Measurements from ENCODE around the gene JAGN1. TPM values are rescaled to one million over a fixed set of nuclear protein-coding genes. Genes with fewer than 3 reads are reported as not detected.
"Not testable (repeated sequence)": the region's sequence is repeated elsewhere in the genome, so short reads cannot be mapped to it uniquely, and the experiment has no call there.

The JAGN1 gene
- total RNA-seq, 4 donors from 2014 or later: 18.9 to 37.5 (median 32.7) TPM

DNA sequence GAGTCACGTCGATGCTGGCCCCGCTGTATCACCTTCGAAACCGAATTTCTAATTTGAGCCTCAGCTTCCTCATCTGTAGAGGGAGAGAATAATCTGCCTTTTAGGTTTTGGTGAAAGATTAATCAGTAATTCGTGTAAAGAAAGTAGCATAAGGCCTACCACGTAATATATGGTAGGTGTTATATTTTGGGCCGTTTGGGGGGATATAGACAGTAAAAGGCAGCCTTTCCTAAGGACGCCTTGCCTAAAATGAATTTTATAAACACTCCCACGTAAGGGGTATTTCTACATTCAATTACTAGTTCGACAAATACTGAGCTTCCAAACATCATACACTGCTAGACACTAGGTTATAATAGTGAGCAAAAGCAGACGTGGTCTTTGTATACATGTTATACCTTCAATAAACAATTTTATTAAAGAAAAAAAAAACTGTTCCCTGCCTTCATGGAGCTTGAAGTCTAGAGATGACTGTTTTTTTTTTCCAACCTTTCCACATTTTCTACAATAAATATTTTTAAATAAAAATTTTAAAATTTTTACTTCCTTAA, 737 bp downstream of the JAGN1 start:
- H3K27ac ChIP-seq: peak overlapping the region; percentile 78 to 94 (median 90)
- intact Hi-C loops (cut with DNase I): no loop called here
- WGBS, 2 donors: 10 to 12% methylated on average over 12 of the region's 12 CpGs
- H3K9me3 ChIP-seq: no peaks in the 10 kb centered on the region
- H3K27me3 ChIP-seq: no peaks in the 10 kb centered on the region
- no peak for TF ChIP-seq POLR2A (IDR thresholded peaks at IDR 0.05)
- TF ChIP-seq, protein P1, sequence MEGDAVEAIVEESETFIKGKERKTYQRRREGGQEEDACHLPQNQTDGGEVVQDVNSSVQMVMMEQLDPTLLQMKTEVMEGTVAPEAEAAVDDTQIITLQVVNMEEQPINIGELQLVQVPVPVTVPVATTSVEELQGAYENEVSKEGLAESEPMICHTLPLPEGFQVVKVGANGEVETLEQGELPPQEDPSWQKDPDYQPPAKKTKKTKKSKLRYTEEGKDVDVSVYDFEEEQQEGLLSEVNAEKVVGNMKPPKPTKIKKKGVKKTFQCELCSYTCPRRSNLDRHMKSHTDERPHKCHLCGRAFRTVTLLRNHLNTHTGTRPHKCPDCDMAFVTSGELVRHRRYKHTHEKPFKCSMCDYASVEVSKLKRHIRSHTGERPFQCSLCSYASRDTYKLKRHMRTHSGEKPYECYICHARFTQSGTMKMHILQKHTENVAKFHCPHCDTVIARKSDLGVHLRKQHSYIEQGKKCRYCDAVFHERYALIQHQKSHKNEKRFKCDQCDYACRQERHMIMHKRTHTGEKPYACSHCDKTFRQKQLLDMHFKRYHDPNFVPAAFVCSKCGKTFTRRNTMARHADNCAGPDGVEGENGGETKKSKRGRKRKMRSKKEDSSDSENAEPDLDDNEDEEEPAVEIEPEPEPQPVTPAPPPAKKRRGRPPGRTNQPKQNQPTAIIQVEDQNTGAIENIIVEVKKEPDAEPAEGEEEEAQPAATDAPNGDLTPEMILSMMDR (IDR thresholded peaks at IDR 0.05): no peak
- H3K4me3 ChIP-seq (replicated peaks in 1 of 3): peak overlapping the region; percentile 85 to 97 (median 92)
- DNase-seq: no peak
- H3K36me3 ChIP-seq: peaks cover 7 to 13% of the 10 kb centered on the region in 2 donors
- peaks cover 11 to 14% of the 10 kb centered on the region in 2 donors for H3K4me1 ChIP-seq

DNA sequence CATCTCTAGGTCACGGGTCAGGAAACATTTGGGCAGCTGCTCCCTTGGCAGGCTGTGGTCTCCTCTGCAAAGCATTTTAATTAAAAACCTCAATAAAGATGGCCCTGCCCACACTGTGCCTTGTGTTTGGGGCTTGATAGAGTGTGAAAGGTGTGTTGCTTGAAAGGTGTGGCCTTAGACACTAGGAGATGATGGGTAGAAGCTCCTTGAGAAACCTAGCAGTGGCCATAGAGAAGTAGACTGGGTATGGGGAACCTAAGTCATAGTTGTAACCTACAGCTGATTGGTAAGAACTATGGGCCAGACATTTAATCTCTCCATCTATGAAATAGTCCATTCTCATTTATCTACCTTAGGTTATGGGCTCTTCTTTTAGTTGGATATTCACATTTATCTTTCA, 3.3 kb downstream of the JAGN1 start:
- no peaks in the 10 kb centered on the region for H3K9me3 ChIP-seq
- H3K36me3 ChIP-seq: peaks cover 7 to 13% of the 10 kb centered on the region in 2 donors
- H3K4me1 ChIP-seq: peaks cover 11 to 14% of the 10 kb centered on the region in 2 donors
- no peak overlapping the region for H3K27ac ChIP-seq
- 85 to 86% methylated on average over 1 of the region's 1 CpG for WGBS, 2 donors
- TF ChIP-seq, protein P1 (IDR thresholded peaks at IDR 0.05): no peak
- no peak for TF ChIP-seq POLR2A (IDR thresholded peaks at IDR 0.05)
- intact Hi-C loops (cut with DNase I): no loop called here
- DNase-seq: no peak
- H3K4me3 ChIP-seq (replicated peaks in 1 of 3): no peak overlapping the region
- no peaks in the 10 kb centered on the region for H3K27me3 ChIP-seq

DNA sequence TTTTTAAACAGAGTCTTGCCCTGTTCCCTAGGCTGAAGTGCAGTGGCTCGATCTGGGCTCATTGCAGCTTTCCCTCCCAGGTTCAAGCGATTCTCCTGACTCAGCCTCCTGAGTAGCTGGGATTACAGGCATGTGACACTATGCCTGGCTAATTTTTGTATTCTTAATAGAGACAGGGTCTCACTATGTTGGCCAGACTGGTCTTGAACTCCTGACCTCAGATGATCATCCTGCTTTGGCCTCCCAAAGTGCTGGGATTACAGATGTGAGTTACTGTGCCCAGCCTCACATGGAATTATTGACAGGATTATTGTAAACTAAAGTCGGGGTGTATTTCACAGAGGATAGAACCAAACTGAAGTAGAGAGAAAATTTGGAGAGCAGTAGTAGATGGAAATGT, 5.3 kb downstream of the JAGN1 start:
- H3K27me3 ChIP-seq; H3K4me3 ChIP-seq (replicated peaks in 1 of 3); DNase-seq; H3K9me3 ChIP-seq; H3K27ac ChIP-seq; intact Hi-C loops (cut with DNase I): not testable (repeated sequence)
- peaks cover 11% of the 10 kb centered on the region in 2 donors for H3K4me1 ChIP-seq
- 92 to 93% methylated on average over 3 of the region's 3 CpGs for WGBS, 2 donors
- peaks cover 7 to 13% of the 10 kb centered on the region in 2 donors for H3K36me3 ChIP-seq

DNA sequence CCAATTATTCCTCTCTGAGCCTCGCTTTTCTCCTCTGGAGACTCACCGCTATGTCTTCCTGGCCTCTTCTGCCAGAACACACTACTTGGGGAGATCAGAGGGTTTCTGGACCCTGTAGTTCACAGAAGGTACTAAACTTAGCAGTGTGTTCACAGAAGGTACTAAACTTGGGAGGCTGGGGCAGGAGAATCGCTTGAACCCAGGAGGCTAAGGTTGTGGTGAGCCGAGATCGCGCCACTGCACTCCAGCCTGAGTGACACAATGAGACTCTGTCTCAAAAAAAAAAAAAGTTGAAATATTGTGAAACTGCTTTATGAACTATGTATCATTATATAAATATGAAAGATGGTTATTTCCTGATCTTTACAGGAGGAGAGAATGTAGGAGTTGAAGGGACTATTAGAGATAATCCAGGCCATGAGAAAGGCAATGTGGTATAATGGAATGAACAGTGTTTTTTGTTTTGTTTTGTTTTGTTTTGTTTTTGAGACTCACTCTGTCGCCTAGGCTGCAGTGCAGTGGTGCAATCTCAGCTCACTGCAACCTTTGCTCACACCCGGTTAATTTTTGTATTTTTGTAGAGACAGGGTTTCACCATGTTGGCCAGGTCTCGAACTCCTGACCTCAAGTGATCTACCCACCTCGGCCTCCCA, 6.5 kb downstream of the JAGN1 start:
- H3K4me3 ChIP-seq (replicated peaks in 1 of 3); H3K4me1 ChIP-seq; H3K9me3 ChIP-seq; DNase-seq; intact Hi-C loops (cut with DNase I); H3K27me3 ChIP-seq; H3K27ac ChIP-seq: not testable (repeated sequence)
- peaks cover 7 to 13% of the 10 kb centered on the region in 2 donors for H3K36me3 ChIP-seq
- 94 to 96% methylated on average over 10 of the region's 10 CpGs for WGBS, 2 donors

DNA sequence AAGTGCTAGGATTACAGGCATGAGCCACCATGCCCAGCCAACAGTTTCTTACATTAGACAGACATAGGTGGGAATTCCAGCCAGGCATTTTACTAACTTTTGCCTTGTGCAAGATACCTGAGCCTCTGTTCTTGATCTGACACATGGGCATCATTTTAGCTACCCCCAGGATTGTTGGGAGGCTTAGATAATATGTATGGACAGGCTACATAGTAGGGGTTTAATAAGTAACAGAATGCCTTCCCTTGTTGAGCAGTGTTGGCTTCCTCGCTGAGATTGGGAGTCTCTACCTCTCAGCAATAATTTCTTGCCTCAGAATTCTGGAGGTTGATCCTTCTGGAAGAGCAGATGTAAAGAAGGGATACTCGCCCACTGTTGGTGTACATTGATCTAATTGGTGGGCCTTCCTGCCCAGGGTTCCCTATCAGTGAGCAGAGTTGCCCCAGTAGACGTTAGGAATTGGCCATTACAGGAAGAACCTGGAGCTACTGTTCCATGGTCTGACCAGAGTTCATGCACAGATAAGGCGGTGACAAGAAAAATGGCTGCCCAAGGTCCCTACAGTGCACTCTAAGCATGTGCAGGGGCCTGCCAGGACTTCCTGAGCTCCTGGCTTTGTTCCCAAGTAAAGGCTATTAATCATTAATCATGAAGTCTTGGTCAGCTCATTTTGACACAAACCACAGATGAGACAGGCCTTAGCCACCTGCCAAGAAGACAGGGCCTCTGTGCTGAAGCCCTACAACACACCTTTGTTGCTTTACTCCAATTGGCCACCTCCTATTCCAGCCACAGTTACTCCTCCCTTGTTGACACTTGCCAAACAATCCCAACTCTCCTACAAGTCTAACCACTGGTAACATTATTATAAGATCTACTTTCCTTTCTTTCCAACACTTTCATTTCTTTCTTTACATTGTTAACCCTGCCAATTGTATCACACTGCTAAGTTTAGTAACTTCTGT, 7.3 kb downstream of the JAGN1 start:
- H3K27ac ChIP-seq: no peak overlapping the region
- peaks cover 7 to 8% of the 10 kb centered on the region in 2 donors for H3K4me1 ChIP-seq
- TF ChIP-seq, protein P1 (IDR thresholded peaks at IDR 0.05): no peak
- no peak for TF ChIP-seq POLR2A (IDR thresholded peaks at IDR 0.05)
- intact Hi-C loops (cut with DNase I): no loop called here
- no peak for DNase-seq
- no peak overlapping the region for H3K4me3 ChIP-seq (replicated peaks in 1 of 3)
- 69 to 90% methylated on average over 4 of the region's 4 CpGs for WGBS, 2 donors
- no peaks in the 10 kb centered on the region for H3K27me3 ChIP-seq
- H3K9me3 ChIP-seq: no peaks in the 10 kb centered on the region
- peaks cover 7 to 10% of the 10 kb centered on the region in 2 donors for H3K36me3 ChIP-seq

All from thyroid gland (tissue), 4 donors.